AG10803 (cell line): Measurements from ENCODE around the gene TRAF3.
"Not testable (repeated sequence)": the region's sequence is repeated elsewhere in the genome, so short reads cannot be mapped to it uniquely, and the experiment has no call there.

Experiments
- DNase-seq: peaks from one replicate; pipeline ENCODE4 v3.0.0; 2010; ENCODE audit warnings: low read depth
- H3K4me3 ChIP-seq: 2 replicates; pipeline ENCODE4 v1.5.1; 2011; ENCODE audit warnings: mild to moderate bottlenecking, low read length, control low read depth
- TF ChIP-seq, protein P1 (sequence below): conservative IDR thresholded peaks from 2 replicates; pipeline ENCODE4 v1.5.1; 2011; ENCODE audit warnings: mild to moderate bottlenecking, low read length, control low read depth, inconsistent platforms

The TRAF3 gene

DNA sequence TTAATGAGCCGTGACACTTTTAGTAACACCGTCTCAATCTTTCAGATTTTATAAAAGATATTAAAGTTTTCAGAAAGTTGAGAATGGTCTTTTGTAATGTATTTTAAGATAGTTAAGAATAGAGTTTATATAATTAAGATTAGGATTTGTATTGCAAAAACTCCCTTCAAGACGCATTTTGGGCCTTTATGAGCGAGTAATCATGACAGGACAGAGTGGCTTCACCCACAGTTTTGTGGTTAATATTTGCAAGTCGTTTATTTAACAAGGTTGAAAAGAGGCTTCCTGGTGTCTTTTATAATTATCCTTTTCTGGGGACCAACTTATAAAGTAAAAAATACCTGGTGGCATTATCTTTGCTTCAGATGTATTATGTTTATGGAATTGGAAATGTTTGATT is 44.0 kb downstream of the TRAF3 start:
- TF ChIP-seq, protein P1, sequence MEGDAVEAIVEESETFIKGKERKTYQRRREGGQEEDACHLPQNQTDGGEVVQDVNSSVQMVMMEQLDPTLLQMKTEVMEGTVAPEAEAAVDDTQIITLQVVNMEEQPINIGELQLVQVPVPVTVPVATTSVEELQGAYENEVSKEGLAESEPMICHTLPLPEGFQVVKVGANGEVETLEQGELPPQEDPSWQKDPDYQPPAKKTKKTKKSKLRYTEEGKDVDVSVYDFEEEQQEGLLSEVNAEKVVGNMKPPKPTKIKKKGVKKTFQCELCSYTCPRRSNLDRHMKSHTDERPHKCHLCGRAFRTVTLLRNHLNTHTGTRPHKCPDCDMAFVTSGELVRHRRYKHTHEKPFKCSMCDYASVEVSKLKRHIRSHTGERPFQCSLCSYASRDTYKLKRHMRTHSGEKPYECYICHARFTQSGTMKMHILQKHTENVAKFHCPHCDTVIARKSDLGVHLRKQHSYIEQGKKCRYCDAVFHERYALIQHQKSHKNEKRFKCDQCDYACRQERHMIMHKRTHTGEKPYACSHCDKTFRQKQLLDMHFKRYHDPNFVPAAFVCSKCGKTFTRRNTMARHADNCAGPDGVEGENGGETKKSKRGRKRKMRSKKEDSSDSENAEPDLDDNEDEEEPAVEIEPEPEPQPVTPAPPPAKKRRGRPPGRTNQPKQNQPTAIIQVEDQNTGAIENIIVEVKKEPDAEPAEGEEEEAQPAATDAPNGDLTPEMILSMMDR, result no peak
- H3K4me3 ChIP-seq, result no peak overlapping the region
- DNase-seq, result no peak

DNA sequence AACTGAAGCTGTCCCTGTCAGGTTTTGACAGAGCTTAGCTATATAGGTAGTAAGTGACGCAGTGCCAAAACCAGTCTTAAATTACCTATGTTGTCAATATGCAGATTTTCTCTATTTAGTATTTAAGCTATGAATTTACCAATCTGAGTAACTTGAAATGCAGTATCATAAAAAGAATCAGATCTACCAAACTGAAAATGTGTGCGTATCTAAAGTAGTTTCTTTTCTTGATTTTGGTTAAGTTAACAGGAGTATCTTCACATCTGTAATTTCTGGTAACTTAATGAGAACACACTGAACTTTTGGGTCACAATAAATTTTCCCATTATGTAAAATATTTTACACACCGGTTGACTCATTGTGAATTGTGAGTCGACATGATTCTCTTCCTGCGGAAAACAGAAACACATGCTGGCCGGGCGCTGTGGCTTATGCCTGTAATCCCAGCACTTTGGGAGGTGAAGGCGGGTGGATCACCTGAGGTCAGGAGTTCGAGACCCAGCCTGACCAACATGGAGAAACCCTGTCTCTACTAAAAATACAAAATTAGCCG is 45.1 kb downstream of the TRAF3 start:
- DNase-seq, result no peak
- TF ChIP-seq, protein P1, result no peak
- H3K4me3 ChIP-seq, result no peak overlapping the region

DNA sequence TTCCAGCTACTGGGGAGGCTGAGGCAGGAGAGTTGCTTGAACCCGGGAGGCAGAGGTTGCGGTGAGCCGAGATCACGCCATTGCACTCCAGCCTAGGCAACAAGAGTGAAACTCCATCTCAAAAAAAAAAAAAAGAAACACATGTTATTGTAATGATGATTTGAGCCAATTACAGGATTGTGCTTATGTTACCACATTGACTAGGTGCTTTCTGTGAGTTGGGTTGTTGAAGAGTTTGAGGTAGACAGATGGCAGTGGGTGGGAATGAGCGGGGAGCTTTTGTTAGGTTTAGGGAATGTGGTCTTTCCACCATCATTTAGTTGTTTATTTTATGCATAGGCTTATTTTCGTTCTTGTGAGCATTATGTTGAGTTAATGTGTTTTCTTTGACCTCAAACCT is 45.6 kb downstream of the TRAF3 start:
- not testable (repeated sequence) for DNase-seq, H3K4me3 ChIP-seq

DNA sequence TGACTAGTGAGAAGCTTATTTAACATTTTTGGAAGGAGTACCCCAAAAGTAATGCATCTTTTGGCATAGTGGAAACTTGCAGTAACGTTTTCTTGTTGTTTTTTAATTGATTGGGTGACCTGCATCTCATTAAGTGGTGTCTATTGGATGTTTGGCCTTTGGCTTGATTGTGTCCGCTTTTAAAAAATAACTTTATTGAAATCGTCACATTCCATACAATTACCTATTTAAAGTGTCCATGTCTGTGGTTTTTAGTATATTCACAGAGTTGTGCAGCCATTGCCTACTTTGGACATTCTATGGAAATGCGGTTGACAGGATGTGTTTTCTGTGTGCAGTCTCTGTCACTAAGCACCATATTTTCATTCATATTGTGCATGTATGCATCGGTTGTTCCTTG is 46.3 kb downstream of the TRAF3 start:
- H3K4me3 ChIP-seq, result no peak overlapping the region
- DNase-seq, result no peak
- TF ChIP-seq, protein P1, result no peak

DNA sequence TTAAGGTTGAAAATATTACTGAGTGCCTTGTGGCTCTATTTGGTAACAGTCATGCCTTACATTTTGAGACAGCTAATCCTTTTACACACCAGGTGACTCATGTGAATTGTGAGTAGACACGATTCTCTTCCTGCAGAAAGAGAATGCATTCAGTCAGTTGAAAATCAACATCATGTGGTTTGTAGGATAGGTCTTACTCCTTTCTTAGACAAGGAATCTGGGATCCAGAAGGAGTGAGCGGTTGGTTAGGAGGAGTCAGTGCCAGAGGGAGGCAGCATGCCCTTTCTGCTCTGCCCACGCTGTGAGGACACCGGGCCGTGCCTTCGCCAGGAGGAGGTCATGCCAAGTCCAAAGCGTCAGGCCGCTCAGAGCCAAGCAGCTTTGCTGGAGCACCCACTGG is 47.6 kb downstream of the TRAF3 start:
- TF ChIP-seq, protein P1, result no peak
- peak; percentile 39 for DNase-seq
- no peak overlapping the region for H3K4me3 ChIP-seq

DNA sequence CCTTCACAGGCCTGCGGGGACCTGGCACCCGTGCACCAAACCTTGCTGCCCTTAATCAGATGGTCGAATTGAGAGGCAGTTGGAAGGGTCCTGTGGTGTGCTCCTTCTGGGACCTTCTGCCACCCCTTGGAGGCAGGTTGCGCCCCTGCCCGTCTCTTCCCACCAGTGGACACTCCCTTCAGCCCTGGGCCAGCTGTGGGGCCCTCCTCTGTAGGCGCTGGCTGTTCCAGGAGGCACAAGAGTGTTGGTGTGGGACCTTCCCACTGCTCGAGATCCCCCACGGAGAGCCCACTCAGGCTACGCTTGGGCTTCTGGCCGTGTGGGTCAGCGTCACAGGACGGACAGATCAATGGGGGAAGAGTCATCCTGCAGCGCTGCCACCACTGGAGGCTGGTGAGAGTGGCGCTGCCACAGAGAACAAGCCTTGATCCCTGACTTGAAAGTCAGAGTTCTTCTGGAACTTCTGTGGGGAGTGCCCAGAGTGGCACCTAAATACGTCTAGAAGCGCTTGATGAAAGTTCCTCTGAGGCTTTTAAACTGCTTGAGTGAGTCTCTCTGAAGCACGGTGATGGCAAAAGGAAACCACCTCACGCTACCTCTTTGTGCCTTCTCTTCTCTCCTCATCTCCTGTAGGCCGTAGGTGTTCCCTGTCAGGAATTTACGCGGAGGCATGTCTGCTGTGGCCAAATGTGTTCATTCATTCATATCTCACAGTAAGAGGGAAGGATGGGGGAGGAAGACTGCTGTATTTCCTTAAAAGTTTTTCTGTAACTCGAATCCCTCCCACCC is 48.3 kb downstream of the TRAF3 start:
- H3K4me3 ChIP-seq, result no peak overlapping the region
- no peak for DNase-seq
- TF ChIP-seq, protein P1, result no peak

DNA sequence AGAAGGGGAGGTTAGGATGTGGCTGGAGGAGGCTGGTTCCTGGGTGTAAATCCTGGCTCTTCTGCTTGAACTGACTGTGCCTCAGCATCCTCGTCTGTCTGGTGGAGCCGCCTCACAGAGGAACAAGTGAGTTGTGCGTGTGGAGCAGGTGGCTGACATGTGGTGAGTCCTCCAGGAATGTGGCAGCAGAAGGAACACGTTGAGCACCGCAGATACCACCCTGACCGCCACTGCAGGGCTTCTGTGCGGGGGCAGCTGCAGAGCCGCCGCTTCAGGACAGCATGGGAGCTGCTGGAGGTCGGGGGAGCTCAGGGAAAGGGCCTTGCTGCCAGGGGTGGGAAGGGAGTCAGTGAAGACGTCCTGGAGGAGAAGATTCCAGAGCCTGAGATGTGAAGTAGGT is 48.9 kb downstream of the TRAF3 start:
- H3K4me3 ChIP-seq, result no peak overlapping the region
- DNase-seq, result no peak
- TF ChIP-seq, protein P1, result no peak
